Adrenal gland (tissue), 5 donors: ENCODE measurements around the gene CDK15.

ENCODE experiments used
- POLR2A ChIP-seq, 2 donors: fragments of 450-650 bp; IDR thresholded peaks; one replicate each; pipeline ENCODE4 v1.6.1; 2017; ENCODE audit warnings: antibody characterized with exemption in 2 of 2, mild to moderate bottlenecking in 2 of 2, moderate library complexity in 1 of 2
- TF ChIP-seq, protein P1 (sequence below), 6 experiments: fragments of 450-650 bp in 4 of 6; fragments of 200-600 bp in 2 of 6; sonication (generic) in 1 of 6; IDR thresholded peaks; 1 replicate in 5 of 6; 2 replicates in 1 of 6; pipeline versions ENCODE4 v1.5.1 to v1.8.0; 2016 to 2021; ENCODE audit warnings: antibody characterized with exemption in 6 of 6, mild to moderate bottlenecking in 2 of 6, moderate library complexity in 1 of 6
- donor health status: DM: no; HTN: no; CAD: no.

DNA sequence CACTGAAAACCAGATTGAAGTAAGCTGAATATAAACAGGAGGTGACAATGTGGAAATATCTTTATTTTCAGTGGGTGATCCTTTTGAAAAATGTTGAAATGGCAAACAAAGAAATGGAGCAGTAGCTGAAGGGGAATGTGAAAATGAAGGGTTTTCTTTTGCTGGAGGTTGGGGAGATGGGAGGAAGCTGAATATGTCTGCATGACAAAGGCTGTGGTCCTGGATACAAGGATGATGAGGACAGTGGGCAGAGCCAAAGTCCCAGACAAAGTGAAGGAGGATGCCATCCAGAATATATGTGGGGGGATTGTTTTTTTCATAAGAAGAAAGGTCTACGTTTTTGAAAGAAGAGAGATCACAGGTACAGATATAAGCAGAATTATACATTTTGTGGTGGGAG, 32.3 kb upstream of the CDK15 start:
- TF ChIP-seq, protein P1, sequence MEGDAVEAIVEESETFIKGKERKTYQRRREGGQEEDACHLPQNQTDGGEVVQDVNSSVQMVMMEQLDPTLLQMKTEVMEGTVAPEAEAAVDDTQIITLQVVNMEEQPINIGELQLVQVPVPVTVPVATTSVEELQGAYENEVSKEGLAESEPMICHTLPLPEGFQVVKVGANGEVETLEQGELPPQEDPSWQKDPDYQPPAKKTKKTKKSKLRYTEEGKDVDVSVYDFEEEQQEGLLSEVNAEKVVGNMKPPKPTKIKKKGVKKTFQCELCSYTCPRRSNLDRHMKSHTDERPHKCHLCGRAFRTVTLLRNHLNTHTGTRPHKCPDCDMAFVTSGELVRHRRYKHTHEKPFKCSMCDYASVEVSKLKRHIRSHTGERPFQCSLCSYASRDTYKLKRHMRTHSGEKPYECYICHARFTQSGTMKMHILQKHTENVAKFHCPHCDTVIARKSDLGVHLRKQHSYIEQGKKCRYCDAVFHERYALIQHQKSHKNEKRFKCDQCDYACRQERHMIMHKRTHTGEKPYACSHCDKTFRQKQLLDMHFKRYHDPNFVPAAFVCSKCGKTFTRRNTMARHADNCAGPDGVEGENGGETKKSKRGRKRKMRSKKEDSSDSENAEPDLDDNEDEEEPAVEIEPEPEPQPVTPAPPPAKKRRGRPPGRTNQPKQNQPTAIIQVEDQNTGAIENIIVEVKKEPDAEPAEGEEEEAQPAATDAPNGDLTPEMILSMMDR (IDR thresholded peaks at IDR 0.05), result no peak
- TF ChIP-seq POLR2A (IDR thresholded peaks at IDR 0.05), result no peak
